PFSK-1 (cell line): ENCODE results near the gene KIR3DL2.

ENCODE experiments used
- FOXP2 ChIP-seq: optimal IDR thresholded peaks from 2 replicates; pipeline ENCODE3; 2011; ENCODE audit warnings: borderline replicate concordance, control low read depth, inconsistent platforms; ENCODE audit not compliant: insufficient read depth; ENCODE audit errors: extremely low read length, extremely low read depth
- POLR2AphosphoS5 ChIP-seq: IDR thresholded peaks from 2 replicates; pipeline ENCODE4 v1.6.1; 2012; ENCODE audit warnings: low read depth, mild to moderate bottlenecking, control low read depth, low read length, moderate library complexity
- SIN3A ChIP-seq: IDR thresholded peaks from 2 replicates; pipeline ENCODE4 v1.6.1; 2012; ENCODE audit warnings: mild to moderate bottlenecking, low read length, moderate library complexity, borderline replicate concordance; ENCODE audit not compliant: insufficient read depth
- TAF1 ChIP-seq: IDR thresholded peaks from 2 replicates; pipeline ENCODE4 v1.6.1; 2012; ENCODE audit warnings: low read length, control low read depth, borderline replicate concordance; ENCODE audit not compliant: insufficient read depth
- TF ChIP-seq, protein P1 (sequence below), 2 experiments: IDR thresholded peaks; 2 replicates each; pipeline versions ENCODE4 v1.6.1 to v1.8.0; 2011 to 2012; ENCODE audit warnings: low read depth in 2 of 2, low read length in 2 of 2, control low read depth in 1 of 2, inconsistent platforms in 1 of 2, mild to moderate bottlenecking in 1 of 2, moderate library complexity in 1 of 2; ENCODE audit not compliant: insufficient read depth in 1 of 2

DNA sequence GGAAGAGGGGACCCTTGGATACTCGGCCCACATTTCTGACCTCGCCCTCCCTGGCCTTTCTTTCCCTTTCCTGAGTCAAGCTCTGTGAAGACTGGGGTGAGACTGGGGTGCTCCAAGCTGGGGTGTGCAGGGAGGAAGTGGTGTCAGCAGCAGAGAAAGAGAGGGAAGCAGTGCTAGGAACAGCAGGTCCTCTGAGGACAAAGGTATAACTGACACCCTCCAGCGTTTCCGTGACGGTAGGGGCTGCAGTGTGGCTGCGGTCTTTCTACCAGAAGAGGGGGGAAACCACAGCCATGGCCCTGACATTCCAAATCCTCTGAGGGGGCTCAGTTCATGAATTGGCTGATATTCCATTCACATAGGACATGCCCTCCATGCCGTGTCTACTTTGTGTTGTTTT lies 1.1 kb downstream of the KIR3DL2 start:
- TF ChIP-seq TAF1 (no peak), POLR2AphosphoS5 (no peak), FOXP2 (no peak), SIN3A (no peak)
- TF ChIP-seq, protein P1, sequence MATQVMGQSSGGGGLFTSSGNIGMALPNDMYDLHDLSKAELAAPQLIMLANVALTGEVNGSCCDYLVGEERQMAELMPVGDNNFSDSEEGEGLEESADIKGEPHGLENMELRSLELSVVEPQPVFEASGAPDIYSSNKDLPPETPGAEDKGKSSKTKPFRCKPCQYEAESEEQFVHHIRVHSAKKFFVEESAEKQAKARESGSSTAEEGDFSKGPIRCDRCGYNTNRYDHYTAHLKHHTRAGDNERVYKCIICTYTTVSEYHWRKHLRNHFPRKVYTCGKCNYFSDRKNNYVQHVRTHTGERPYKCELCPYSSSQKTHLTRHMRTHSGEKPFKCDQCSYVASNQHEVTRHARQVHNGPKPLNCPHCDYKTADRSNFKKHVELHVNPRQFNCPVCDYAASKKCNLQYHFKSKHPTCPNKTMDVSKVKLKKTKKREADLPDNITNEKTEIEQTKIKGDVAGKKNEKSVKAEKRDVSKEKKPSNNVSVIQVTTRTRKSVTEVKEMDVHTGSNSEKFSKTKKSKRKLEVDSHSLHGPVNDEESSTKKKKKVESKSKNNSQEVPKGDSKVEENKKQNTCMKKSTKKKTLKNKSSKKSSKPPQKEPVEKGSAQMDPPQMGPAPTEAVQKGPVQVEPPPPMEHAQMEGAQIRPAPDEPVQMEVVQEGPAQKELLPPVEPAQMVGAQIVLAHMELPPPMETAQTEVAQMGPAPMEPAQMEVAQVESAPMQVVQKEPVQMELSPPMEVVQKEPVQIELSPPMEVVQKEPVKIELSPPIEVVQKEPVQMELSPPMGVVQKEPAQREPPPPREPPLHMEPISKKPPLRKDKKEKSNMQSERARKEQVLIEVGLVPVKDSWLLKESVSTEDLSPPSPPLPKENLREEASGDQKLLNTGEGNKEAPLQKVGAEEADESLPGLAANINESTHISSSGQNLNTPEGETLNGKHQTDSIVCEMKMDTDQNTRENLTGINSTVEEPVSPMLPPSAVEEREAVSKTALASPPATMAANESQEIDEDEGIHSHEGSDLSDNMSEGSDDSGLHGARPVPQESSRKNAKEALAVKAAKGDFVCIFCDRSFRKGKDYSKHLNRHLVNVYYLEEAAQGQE (IDR thresholded peaks at IDR 0.05; ENCODE audit: insufficient read depth in 1 of 2, low read depth in 2 of 2, low read length in 2 of 2), result no peak
